ENCODE data around the gene RBM44.

DNA sequence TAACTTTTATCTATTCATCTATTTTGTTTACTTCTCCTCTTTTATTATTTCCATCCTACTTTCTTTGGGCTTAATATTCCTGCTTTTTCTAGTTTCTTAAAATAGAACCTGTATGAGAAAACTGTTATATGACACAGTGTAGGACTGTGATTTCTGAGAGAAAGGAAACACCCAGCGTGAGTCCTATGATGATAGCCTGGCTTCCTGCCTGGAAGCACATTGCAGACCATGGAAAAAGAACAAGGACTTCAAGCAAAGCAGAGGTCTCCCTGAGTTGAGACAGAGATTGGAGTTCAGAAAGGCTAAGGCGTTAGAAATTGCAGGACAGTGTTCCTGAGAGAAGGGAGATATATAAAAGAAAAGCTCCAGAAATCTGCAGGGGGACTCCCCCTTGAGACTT, 7.8 kb downstream of the RBM44 start:
- TF ChIP-seq, protein P1, sequence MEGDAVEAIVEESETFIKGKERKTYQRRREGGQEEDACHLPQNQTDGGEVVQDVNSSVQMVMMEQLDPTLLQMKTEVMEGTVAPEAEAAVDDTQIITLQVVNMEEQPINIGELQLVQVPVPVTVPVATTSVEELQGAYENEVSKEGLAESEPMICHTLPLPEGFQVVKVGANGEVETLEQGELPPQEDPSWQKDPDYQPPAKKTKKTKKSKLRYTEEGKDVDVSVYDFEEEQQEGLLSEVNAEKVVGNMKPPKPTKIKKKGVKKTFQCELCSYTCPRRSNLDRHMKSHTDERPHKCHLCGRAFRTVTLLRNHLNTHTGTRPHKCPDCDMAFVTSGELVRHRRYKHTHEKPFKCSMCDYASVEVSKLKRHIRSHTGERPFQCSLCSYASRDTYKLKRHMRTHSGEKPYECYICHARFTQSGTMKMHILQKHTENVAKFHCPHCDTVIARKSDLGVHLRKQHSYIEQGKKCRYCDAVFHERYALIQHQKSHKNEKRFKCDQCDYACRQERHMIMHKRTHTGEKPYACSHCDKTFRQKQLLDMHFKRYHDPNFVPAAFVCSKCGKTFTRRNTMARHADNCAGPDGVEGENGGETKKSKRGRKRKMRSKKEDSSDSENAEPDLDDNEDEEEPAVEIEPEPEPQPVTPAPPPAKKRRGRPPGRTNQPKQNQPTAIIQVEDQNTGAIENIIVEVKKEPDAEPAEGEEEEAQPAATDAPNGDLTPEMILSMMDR (IDR thresholded peaks at IDR 0.05; ENCODE audit: insufficient read depth, low read length), result no peak
- no peak for TF ChIP-seq REST (IDR thresholded peaks at IDR 0.05; ENCODE audit: insufficient replicate concordance, low read depth)
- TF ChIP-seq POLR2AphosphoS5 (IDR thresholded peaks at IDR 0.05; ENCODE audit: low read depth), result no peak
- TF ChIP-seq SPI1 (IDR thresholded peaks at IDR 0.05; ENCODE audit: borderline replicate concordance, low read depth), result no peak
